ENCODE measurements around the gene ZNF423.

ZNF423 gene

DNA sequence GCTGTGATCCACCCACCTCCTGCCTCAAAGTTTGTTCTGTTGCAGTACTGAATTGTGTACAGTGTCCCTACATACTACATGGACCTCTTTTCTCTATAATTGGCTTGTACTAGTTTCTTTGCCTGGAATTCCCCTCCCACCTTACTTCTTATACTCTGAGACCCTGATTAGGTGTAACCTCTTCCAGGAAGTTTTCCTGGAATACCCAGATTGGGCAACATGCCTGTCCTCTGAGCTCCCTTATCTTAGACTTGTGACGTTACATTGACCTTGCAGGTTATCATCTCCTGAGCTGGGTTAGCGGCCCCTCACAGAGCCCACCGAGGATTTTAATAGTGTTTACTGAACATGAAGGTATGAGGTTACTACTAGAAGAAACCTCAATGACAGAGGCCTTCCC is 237.0 kb downstream of the ZNF423 start:
- DNase-seq = no peak

DNA sequence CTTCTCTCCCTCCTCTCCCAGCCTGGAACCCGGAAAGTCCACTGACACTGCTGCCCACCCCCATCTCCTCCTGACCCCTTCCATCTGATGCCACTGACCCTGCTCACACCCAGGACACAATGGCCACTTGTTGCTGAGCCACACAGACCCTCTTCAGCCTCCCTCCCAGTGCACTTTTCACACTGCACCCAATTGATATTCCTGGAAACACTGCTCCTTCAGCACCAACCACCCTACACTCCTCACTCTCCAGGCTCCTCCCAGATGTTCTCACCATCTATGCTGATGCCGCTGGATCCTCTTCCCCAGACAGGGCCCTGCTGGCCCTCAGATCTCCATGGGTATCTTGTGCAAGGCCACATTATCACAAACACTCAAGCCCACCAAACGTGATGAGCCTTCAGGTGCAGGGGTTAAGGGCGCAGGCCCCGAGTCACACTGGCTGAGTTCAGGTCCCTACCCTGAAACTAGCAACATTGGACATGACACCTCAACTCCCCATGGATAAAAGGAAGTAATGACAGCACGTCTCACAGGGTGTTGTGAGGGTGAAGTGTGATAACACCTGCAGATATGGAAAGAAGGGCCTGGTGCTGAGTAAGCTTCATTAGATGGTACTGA is 238.1 kb downstream of the ZNF423 start:
- DNase-seq = no peak

DNA sequence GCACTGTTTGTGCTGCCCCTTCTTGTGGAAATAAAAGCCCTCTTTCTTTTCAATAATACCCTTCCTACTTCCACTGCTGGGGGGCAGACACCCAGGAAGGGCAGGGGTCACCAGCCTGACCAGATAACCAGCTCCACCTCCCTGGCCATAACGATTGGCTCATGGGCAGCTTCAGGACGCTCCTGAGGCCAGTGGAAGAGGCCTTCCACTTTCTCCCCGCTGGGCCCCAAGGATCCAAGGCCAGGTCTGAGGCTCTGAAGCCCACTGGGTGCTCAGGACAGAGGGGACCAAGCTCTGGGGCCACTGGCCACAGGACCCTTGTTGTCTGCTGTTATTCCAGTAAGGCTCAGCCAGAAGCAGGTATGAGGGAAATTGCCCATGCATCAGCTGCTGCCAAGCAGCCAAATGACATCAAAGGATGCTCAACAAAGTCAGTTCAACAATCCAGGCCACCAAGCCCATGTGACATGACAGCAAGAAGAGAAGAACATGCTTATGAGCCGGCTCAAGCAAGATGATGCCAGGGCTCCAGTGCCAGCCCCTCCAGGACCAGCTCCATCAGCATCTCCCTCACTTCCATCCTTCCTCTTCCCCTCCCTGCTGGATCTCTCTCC is 238.8 kb downstream of the ZNF423 start:
- DNase-seq = no peak

DNA sequence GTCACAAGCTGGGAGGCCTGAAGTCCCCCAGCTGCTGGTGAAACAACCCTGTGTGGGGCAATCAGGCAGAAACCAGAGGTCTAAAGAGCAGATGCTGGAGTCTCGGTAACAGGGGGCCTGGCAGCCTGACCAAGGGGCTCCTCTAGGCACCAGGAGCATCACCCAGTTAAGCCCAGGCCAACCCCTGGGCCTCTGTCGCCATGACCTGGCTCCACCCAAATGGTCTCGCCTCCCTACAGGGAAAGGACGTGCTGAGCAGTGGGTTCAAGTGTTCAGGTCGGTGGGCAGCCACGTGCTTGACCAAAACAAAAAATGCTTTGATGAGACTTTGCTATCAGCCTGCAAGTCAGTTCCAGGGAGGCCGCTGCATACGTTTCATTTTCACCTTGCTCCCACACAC is 240.3 kb downstream of the ZNF423 start:
- DNase-seq = no peak

DNA sequence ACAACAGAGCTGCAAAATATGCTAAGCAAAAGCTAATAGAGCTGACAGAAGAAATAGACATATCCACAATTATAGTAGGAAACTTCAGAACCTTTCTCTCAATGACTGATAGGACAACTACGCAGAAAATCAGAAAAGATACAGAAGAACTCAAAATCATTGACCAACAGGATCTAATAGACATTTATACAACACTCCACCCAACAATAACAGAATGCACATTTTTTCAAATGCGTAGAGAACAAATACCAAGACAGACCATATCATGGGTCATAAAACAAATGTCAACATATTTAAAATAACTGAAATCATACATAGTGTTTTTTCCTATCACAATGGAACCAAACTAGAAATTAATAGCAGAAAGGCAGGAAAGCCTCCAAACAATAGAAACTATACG is 244.9 kb downstream of the ZNF423 start:
- DNase-seq = no peak

DNA sequence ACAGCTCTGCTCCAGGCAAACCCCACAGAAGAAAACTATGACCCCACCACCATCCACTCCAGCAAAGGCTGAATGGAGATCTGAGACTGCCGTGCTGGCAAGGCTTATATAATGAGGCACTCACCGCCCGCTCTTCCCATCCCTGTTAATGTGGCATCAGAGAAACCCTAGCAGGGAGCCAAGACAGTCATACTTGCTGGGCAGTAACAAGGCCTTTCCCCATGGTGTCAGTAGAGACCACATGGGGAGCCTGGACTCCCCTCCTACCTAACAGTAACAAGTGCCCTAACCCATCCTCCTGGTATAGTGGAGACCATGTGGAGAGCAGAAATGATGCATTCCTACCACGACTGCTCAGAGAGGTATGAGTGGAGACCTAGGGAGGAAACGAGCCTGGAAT is 247.1 kb downstream of the ZNF423 start:
- DNase-seq = no peak

DNA sequence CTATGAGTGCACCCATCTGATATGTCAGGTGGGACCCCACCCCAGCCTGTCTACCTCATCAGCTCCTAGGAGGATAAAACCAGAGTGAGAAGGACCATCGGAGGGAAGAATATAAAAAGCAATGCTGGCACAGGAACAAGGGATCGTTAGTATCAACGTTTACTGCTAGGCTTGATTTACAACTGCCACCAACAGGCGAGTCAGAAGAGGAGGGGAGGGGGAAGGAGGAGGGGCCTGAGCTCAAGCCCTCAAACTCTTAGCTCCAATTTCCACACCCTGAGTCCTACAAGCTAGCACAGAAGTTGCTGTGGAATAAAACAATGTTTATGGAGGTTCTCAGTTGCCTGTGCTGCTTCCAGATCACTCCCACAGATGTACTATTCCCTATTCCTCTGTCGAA is 247.8 kb downstream of the ZNF423 start:
- DNase-seq = no peak

DNA sequence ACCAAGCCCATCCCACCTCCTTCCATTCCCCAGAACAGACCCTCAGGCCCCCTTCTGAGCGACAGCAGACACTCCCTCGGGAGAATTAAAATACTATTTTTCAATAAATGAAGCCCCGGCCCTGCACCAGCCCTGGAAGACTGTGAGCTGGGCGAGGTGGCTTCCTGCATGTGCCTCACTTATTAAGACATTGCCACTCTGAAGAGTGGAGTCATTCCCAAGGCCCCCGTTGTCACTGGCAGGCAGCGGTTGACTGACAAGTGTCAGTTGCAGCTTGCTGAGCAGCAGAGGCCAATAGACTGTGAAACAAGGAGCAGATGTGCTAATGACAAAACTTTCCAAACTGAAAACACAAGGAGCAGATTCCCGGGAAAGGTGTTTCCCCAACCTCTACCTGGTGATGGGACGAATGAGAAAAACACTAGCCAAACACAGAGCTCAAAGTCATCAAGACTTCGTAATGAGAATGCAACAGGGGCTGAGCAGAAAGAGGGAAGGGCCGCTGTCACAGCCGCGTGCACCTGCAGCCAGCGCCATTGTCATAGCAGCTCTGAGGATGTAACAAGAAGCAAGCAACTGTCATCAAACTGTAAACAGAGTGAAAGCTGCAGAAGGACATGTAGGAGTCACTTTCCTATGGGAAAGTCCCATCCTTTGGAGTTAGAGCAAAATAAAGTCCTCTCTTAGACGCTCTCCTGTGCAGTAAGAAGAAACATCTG is 250.2 kb downstream of the ZNF423 start:
- no peak for DNase-seq

DNA sequence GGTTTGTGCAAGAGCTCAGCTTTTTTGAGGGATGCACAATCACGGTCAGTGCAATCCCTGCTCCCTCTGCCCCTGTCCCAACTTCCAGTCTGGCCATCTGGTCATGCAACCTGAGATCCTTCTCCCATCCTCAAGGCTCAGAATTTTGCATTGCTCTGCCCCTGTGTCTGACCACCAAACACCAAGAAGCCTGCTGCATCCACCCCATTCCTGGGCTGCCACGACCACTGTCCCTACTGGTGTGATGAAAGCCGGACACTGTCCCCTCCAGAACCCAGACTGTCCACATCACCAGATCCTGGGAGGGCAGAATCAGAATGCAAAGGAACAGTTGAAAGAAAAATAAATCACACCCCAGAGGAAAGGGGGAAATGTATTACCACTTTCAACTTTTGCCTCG is 251.3 kb downstream of the ZNF423 start:
- no peak for DNase-seq

DNA sequence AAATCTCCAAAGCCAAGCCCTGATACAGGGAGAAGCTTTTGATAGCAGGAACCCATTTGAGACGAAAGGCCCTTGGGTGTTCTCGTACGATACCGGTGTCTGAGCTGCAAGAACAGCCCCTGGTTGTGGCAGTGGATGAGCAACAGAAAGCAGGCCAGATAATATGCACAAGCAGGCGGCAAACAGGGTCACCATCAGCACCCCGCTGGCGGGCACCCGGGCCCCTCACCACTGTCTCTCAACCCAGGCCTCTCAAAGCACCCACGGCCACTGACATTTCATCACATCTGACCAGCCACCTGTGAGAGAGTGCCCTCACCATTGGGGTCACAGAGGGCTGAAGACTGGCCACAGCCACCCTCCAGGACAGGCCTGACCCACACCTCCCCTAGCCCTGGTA is 252.0 kb downstream of the ZNF423 start:
- no peak for DNase-seq

DNA sequence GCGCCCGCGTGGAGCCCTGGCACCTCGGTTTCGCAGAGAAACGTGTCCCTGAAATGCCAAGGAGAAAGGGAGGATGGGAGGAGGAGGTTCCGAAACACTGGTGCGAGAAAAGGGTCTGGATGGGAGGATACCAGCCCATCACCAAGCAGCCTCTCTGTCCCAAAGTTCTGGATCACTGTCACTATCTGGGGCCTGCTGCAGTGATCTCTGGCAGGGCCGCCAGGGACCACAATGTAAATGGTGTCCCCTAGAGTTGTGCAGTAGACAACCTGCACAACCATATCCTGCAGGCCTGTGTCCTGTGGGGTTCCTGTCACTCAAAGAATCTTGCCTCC is 253.0 kb downstream of the ZNF423 start:
- DNase-seq = no peak

DNA sequence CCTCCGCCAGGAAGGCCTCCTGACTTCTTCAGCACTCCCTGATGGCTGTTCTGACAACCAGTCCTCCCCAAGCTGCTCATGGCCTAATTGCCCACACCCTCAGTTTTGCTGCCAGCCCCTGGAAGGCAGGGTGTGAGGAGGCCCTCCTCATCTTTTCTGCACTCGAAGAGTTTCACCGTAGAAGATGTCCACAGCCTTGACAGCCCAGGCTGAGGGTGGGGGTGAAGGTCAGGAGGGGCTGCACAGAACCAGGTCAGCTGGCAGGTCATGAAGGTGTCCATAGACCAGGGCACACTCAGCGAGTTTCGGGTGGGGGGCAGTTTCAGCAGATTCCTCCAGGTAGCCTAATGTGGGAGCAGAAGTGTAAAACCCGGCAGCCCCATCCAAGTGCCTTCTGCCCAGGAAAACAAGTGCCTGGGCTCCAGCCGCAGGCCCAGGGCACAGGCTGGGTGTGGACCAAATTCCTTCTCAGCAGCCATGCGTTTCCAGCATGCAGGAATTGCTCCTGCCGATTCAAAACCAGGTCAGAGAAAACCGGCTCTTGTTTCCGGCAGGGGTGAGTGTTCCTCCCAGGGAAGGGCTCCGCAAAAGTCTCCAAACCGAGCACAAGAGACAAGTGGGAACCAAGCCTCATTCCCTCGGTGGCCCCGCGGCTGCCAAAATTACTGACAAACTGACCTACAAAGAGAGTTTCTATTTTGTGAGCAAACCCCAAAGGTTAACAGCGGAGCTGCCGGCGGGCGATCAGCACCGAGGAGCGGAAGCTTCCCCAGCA is 253.5 kb downstream of the ZNF423 start:
- no peak for DNase-seq

DNA sequence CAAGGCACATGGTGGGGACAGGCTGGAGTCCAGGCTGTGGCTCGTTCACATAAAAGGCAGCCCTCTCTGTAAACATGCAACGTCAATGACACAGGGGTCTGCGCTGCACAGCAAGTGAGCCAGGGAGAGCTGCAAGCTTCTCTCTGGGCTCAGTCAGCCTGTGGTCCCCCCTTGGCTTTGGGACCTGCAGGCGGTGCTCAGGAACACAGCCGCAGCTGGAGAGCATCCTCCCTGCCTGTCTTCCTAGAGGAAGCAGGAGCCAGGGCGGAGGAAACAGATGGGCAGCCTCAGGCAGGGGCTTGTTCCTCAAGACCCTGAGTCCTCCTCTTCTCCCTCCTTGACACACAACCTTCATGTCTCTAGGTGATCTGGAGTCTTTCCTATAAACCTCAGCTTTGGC is 254.3 kb downstream of the ZNF423 start:
- DNase-seq = no peak

DNA sequence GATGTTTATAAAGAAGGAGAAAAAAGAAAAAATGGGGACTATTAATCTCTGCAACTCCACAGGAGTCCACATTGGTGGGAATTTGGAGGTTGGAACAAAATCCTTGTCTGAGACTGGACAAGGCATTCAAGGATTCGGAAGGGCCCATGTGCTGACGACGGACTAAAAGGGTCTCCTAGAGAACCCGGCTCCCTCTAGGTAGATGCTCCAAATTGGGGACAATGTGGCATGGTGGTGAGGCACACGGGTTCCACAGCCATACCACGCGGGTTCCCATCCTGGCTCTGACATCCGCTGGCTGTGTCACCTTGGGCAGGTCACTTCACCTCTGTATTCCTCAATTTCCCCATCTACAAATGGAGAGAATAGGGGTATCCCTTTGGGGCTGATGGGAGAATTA is 254.9 kb downstream of the ZNF423 start:
- no peak for DNase-seq

DNA sequence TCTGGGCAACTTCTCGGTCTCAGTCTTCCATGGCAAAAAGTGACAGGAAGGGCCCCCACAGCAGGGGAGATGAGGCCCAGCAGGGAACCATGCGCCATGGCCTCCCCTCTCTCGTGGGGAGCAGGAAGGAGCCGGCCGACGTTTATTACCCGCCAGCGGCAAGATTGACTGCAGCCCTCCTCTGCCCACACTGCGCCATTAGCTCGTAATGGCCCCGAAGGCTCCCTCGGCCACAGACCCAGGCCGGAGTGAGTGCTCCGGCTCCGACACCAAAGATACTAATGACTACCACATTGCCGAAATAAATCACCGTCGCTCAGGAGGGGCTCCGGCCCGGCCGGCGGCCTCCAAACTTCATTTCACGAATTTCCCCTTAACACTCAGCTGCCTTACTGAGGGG is 255.4 kb downstream of the ZNF423 start:
- no peak for DNase-seq

DNA sequence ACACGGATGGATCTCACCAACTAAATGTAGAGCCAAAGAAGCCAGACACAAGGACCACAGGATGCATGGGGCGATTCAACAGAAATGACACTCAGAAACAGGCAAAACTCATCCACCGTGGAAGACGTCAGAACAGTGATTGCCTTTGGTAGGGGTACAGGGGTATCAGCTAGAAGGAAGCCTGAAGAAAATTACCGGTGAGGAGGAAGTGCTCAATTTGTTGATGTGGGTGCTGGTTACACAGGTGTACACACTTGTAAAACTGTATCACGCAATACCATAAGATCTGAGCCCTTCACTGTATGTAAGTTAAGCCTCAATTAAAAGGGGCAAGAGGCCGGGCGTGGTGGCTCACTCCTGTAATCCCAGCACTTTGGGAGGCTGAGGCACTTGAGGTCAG is 256.2 kb downstream of the ZNF423 start:
- DNase-seq = no peak

DNA sequence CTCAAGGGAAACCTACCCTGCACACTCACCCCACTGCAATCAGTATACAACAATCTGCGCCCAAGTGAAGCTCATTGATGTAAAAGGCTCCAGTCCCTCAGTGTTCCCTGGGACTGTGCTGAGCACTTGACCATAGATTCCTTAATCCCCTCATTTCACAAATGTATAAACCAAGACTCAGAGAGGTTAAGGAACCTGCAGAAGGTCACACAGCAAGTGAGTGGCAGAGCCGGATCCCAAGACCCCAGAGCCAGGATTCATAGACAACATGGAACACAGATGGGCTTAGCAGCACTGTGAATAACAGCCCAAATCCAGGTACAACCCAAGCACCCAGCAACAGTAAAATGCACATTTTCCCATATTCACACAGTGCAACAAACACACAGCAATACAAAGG is 256.6 kb downstream of the ZNF423 start:
- DNase-seq = no peak

DNA sequence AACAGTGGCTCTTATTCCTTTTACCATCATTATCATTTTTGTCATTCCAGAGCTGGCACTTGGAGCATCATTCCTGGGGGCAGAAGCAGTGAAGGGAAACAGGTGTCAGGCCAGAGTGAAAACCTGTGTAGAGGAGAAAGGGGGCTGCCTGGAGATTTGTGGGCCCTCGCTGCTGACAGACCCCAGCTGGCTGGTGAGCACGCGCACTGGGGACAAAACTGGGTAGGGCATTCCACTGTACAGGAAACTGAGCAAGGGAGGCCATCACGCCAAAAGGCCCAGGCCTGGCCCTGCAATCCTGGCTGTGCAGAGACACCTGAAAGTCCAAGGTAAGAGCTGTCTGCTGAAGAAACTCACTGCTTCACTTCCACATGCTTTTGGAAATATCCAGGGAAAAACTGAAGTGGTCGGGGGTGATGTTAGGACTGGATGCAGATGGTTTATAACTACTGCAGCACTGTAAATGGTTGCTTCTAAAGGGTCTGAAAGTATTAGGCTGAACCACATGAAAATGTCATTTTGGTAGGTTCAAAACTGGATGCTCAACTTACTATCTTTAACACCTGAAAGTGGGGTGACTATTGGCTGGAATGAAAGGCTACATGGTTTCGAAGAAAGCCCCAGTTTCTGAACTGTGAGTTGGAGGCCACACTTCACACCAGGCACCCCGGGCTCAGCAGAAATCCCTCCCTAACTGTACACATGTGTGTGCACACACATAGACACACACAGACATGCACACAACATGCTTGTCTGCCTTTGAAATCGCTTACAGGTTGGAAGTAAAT is 257.3 kb downstream of the ZNF423 start:
- no peak for DNase-seq

DNA sequence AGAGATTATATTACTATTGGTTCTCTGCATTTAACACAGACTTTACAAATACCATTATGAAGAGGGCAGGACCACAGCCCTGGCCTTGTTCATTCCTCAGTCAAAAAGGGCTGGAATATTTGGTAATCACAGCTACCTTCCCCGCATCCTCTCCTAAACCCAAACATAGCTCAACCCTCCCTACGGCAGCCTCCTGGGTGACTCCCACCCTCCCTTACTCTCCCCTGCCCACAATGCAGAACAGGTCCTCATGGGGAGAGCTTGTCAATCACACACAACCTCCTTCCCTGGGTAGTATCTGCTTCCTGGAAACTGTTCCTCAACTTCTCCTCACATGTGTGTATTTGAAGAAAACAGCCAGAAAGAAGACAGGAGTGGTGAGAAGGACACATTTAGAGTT is 258.1 kb downstream of the ZNF423 start:
- no peak for DNase-seq

DNA sequence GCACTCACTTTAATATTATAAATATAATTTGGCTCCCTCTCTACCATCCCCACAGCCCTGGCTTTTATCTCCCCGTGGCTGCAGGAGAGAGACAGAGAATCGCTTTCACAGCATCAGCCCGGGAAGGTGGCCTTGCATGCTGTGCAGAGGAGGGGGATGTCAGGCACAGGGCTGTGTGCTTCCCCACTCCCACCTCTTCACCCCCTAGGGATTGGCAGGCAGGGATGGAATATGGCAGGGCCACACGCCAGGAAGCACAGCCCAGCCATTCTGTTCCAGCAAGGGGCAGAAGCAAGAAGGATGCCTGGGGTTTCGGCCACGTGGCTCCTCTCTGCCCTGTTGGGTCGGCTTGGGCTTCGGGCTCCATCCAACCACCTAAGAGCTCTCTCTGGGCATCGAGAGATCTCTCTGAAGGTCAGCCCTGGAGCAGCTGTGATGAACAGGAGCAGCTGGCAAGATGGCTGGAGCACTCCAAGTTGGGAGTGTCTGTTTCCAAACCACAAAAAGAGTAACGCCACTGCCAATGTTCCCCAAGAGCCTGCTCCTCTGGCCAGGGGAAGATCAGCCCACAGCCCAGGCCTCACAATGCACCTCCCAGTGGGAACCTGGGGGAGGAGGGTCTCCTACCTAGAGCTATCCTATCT is 259.1 kb downstream of the ZNF423 start:
- no peak for DNase-seq

DNA sequence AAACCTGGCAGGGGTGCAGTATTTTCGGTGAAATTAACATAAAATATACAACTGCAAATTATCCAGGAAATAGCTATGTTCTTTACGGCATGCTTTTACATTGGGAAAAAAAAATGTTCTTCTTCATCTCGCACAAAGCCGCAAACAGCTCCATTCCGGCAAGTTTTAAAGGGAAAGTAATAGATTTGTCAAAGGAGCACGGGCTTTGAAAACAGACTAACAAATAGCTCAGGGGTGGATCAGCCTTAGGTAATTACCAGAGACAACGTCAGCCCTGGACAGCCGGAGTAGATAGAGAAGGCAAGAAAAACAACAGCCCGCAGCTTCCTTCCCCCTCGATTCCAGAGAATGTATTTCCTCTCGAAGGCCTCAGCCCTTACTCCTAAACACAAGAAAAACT is 259.8 kb downstream of the ZNF423 start:
- DNase-seq = no peak

DNA sequence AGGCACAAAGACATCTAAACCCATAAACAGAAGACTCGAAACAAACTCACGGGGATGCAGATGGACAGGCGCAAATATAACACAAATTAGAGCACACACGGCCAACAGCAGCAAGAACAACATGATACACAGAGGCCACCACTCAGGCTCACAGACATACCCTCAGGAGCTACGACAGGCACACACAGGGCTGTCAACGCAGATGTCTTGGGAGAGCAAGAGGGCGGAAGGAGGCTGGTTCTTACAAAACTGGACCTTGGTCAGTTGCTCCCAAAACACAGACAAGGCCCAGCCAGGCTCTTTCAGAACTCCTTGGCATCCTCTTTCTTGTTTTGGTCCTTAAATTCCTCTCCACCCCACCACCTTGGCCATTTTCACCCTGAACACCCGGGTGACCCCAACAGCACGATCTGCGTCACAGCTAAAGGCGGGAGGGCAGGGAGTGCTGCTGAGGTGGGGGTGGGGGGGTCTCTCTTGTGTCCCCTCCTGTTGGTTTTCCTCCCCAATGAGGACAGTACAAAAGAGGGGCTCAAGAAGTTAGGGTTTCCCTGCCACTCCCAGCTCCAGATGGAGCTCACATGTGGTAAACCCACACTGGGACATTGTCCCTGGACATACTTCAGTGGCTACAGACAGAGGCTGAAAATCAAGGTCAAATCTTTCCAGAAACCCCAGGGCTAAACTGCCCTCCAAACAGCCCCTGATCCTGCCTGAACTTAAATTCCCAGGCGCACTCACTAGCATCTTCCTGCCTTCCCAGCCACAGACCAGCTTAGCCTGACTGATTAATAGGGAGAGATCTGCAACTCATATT is 261.0 kb downstream of the ZNF423 start:
- DNase-seq = no peak
